AG09309 (cell line): ENCODE data around the gene CCNJL.

Experiments used
- DNase-seq: peaks from one replicate; pipeline ENCODE4 v3.0.0-alpha.2; 2010; ENCODE audit warnings: low read depth
- H3K4me3 ChIP-seq: 2 replicates; pipeline ENCODE4 v1.5.1; 2011; ENCODE audit warnings: mild to moderate bottlenecking, low read depth, low read length, moderate library complexity; ENCODE audit not compliant: control insufficient read depth
- CTCF ChIP-seq: IDR thresholded peaks from 2 replicates; pipeline ENCODE4 v1.5.1; 2011; ENCODE audit warnings: mild to moderate bottlenecking, low read depth, low read length, inconsistent platforms; ENCODE audit not compliant: insufficient read depth, control insufficient read depth; ENCODE audit errors: missing control alignments

Gene CCNJL

GRCh38 chr5:160293901-160294561 lies 18.3 kb downstream of the CCNJL start:
- no peak overlapping the region for H3K4me3 ChIP-seq
- no peak for DNase-seq
- TF ChIP-seq CTCF, result no peak

- TF ChIP-seq CTCF, result no peak
- H3K4me3 ChIP-seq, result no peak overlapping the region
- DNase-seq, result no peak
Observed at GRCh38 chr5:160293386-160293785, 19.0 kb downstream of the CCNJL start.

- DNase-seq, result no peak
- no peak for TF ChIP-seq CTCF
- no peak overlapping the region for H3K4me3 ChIP-seq
Observed at GRCh38 chr5:160291467-160291866, 20.9 kb downstream of the CCNJL start.

- TF ChIP-seq CTCF, result no peak
- DNase-seq, result no peak
- no peak overlapping the region for H3K4me3 ChIP-seq
Observed at GRCh38 chr5:160290751-160291150, 21.6 kb downstream of the CCNJL start.

- TF ChIP-seq CTCF, result no peak
- no peak overlapping the region for H3K4me3 ChIP-seq
- no peak for DNase-seq
Observed at GRCh38 chr5:160289721-160290120, 22.6 kb downstream of the CCNJL start.

GRCh38 chr5:160289356-160289651 lies 23.1 kb downstream of the CCNJL start:
- no peak overlapping the region for H3K4me3 ChIP-seq
- DNase-seq, result no peak
- TF ChIP-seq CTCF, result no peak

GRCh38 chr5:160287378-160288051 lies 24.8 kb downstream of the CCNJL start:
- H3K4me3 ChIP-seq, result no peak overlapping the region
- no peak for TF ChIP-seq CTCF
- DNase-seq, result no peak
